Astrocyte of the spinal cord (primary cell): ENCODE measurements around the gene PLCH1.
A peak's percentile ranks its signal among the peaks of the same experiment; 100 is the strongest.

Source experiments
- DNase-seq: peaks from one replicate; pipeline ENCODE4 v3.0.0; 2011; ENCODE audit warnings: low read depth, low spot score
- H3K4me3 ChIP-seq: 2 replicates; pipeline ENCODE4 v1.5.1; 2011; ENCODE audit warnings: low read depth, mild to moderate bottlenecking, low read length, moderate library complexity
- in situ Hi-C: cut with HindIII; loops from 2 replicates; pipeline ENCODE4 v1.10.0; 2017; ENCODE audit warnings: low sequenced_read_pairs
- TF ChIP-seq, protein P1 (sequence below): IDR thresholded peaks from 2 replicates; pipeline ENCODE4 v1.5.1; 2012; ENCODE audit warnings: low read depth, mild to moderate bottlenecking, low read length, inconsistent platforms

PLCH1 gene

DNA sequence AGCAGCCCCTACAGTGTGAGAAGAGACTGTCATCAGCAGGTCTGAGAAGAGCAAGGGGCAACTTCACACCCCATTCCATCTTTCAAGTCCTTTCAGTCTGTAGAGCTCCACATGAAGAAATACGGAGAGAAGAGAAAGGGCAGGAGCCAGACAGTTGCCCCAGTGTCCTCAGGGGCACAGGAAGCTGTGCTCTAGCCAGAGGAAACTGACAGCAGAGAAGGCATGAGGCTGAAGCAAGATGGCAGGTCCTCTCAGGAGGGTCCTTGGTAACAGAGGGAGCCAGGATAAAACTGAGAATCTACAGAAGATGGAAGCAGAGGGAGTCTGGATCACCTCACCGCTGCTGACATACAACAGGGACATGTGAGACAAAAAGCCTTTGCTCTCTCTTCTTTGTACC, 47.3 kb downstream of the PLCH1 start:
- H3K4me3 ChIP-seq = no peak overlapping the region
- TF ChIP-seq, protein P1, sequence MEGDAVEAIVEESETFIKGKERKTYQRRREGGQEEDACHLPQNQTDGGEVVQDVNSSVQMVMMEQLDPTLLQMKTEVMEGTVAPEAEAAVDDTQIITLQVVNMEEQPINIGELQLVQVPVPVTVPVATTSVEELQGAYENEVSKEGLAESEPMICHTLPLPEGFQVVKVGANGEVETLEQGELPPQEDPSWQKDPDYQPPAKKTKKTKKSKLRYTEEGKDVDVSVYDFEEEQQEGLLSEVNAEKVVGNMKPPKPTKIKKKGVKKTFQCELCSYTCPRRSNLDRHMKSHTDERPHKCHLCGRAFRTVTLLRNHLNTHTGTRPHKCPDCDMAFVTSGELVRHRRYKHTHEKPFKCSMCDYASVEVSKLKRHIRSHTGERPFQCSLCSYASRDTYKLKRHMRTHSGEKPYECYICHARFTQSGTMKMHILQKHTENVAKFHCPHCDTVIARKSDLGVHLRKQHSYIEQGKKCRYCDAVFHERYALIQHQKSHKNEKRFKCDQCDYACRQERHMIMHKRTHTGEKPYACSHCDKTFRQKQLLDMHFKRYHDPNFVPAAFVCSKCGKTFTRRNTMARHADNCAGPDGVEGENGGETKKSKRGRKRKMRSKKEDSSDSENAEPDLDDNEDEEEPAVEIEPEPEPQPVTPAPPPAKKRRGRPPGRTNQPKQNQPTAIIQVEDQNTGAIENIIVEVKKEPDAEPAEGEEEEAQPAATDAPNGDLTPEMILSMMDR = no peak
- in situ Hi-C loops = no loop called here
- DNase-seq = no peak

DNA sequence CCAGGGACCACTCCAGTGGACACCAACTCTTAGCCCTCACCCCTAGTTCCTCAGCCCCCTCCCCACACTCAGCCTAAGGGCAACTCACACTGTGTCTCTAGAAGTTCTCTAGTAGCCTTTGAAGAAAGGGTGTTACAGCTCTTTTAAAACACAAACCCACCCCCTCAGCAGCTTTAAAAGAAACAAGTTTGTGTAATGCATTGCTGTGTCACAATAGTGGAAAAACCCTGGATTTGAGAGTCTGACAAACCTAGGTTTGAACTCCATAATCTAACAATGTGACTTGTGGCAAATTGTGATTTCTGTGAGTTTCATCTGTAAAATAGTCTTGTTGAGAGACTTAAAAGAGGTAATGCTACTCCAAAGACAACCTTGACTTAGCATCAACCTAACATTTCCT, 54.0 kb downstream of the PLCH1 start:
- in situ Hi-C loops = no loop called here

DNA sequence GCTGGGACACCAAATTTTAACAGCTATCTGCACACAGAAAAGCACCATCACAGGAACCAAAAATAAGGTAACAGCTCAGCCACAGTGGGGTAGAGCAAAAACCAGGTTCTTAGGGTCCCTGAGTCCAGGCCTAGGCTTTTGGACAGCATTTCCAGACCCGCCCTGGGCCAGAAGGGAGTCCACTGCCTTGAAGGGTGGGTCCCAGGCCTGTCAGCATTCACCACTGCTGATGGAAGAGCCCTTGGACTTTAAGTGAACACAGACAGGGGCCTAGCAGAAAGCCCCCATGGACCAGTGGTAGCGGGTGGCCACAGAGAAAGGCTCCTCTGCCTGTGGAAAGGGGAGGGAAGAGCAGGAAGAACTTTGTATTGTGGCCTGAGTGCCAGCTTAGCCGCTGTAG, 56.4 kb downstream of the PLCH1 start:
- in situ Hi-C loops = no loop called here

More for the DNA sequence above, 54.0 kb downstream of the PLCH1 start:
- TF ChIP-seq, protein P1 = no peak
- DNase-seq = no peak
- no peak overlapping the region for H3K4me3 ChIP-seq

GRCh38 chr3:155683344-155683720, 61.5 kb downstream of the PLCH1 start:
- H3K4me3 ChIP-seq = no peak overlapping the region
- in situ Hi-C loops = no loop called here
- TF ChIP-seq, protein P1 = no peak
- DNase-seq = no peak

More for the DNA sequence above, 56.4 kb downstream of the PLCH1 start:
- no peak for DNase-seq
- H3K4me3 ChIP-seq = no peak overlapping the region
- TF ChIP-seq, protein P1 = no peak

- in situ Hi-C loops = no loop called here
- H3K4me3 ChIP-seq = no peak overlapping the region
- TF ChIP-seq, protein P1 = no peak
- DNase-seq = no peak
Observed at GRCh38 chr3:155682426-155683343, 62.2 kb downstream of the PLCH1 start.

- DNase-seq = peak; percentile 62
Observed at GRCh38 chr3:155676252-155676981, 68.5 kb downstream of the PLCH1 start.

More at GRCh38 chr3:155676252-155676981, 68.5 kb downstream of the PLCH1 start:
- TF ChIP-seq, protein P1 = no peak
- H3K4me3 ChIP-seq = peak overlapping the region; percentile 13
- in situ Hi-C loops = no loop called here
